HUES64 (cell line): Measurements from ENCODE around the gene WDR49.

ENCODE experiments used
- H3K27ac ChIP-seq: 2 replicates; pipeline ENCODE4 v1.7.0; 2013; ENCODE audit warnings: low read depth, low read length, inconsistent platforms
- H3K27me3 ChIP-seq: 2 replicates; pipeline ENCODE4 v1.6.1; 2013; ENCODE audit warnings: mild to moderate bottlenecking, low read length; ENCODE audit not compliant: insufficient read depth
- H3K36me3 ChIP-seq: 2 replicates; pipeline ENCODE4 v1.6.1; 2013; ENCODE audit warnings: mild to moderate bottlenecking, low read length; ENCODE audit not compliant: insufficient read depth
- H3K4me1 ChIP-seq: 2 replicates; pipeline ENCODE4 v1.6.1; 2013; ENCODE audit warnings: mild to moderate bottlenecking, low read length, moderate library complexity; ENCODE audit not compliant: insufficient read depth
- H3K4me3 ChIP-seq: 2 replicates; pipeline ENCODE4 v1.5.1; 2013; ENCODE audit warnings: mild to moderate bottlenecking, low read length, moderate library complexity
- H3K9ac ChIP-seq: 2 replicates; pipeline ENCODE4 v1.6.1; 2013; ENCODE audit warnings: mild to moderate bottlenecking, low read depth, low read length
- H3K9me3 ChIP-seq: 2 replicates; pipeline ENCODE4 v1.6.1; 2013; ENCODE audit warnings: low read depth, low read length; ENCODE audit not compliant: insufficient read depth
- WGBS: fragments of 150-250, 120-280 bp; methylation state at CpG from one replicate; pipeline ENCODE4 v1.1.7; 2013; ENCODE audit warnings: missing lambda C conversion rate; 5-methylcytosine and 5-hydroxymethylcytosine counted together

WDR49 gene

DNA sequence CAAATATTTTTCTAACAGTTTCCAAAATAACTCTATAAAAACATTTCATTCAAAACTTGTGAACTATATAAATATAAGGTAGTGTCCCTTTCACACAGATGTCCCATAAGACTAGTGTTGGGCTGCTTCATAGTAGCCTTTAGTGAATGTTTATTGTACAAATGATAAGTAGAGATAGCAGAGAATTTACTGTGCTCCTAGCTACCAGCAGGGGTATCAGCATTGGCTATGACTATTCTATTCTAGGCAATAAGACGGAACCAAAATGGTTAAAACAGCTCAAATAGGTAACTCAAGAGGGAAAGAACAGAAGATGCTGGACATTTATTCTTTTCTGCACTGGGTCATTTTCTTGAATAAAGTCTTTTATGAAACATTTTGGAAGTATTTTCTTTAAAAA, 202.5 kb downstream of the WDR49 start:
- WGBS = 93% methylated on average over 1 of the region's 1 CpG

DNA sequence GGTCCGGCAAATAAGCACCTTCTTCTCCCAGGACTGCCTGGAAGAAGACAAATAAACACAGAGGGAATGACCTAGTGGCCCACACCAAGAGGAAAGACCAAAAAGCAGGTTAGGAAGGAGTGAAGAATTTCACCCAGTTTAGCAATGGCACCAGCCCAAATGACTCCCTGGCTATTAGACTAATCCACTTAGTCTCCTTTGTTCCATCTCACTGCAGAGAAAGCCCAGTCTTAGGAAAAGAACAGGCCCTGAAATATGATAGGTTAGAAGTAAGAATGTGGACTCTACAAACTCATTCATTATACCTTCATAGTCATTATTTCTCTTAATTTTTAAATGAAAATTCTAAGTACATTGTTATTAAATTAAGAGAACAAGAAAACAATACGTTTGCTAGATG, 203.1 kb downstream of the WDR49 start:
- Histone ChIP-seq H3K4me1 (peaks cover 44% of the 10 kb centered on the region), H3K36me3 (no peaks in the 10 kb centered on the region), H3K27ac (no peak overlapping the region), H3K27me3 (no peaks in the 10 kb centered on the region), H3K9ac (no peak overlapping the region), H3K4me3 (no peak overlapping the region), H3K9me3 (no peaks in the 10 kb centered on the region)
- 100% methylated on average over 1 of the region's 2 CpGs for WGBS

More for the DNA sequence above, 202.5 kb downstream of the WDR49 start:
- no peaks in the 10 kb centered on the region for H3K27me3 ChIP-seq
- H3K27ac ChIP-seq = no peak overlapping the region
- H3K9ac ChIP-seq = no peak overlapping the region
- no peaks in the 10 kb centered on the region for H3K36me3 ChIP-seq
- H3K9me3 ChIP-seq = no peaks in the 10 kb centered on the region
- H3K4me3 ChIP-seq = no peak overlapping the region
- peaks cover 48% of the 10 kb centered on the region for H3K4me1 ChIP-seq

DNA sequence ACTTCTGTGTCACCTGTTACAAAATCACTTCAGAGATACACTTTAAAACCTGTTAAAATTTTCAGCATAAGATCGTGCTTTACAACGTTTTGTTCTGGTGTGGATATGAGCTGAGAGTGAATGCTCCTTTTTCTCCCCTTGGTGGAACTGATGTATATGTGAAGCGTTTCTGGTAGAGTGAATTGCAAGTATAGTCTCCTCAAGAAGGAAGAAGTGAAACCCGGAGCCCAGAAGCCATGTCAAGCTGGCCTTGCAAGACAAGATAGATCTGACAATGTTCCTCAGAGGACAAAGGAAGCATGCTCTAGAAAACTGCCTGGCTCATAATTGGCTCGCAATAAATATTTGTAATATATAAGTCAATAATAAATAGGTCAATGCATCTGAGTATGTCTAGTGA, 203.5 kb downstream of the WDR49 start:
- Histone ChIP-seq H3K27ac (no peak overlapping the region), H3K36me3 (no peaks in the 10 kb centered on the region), H3K27me3 (no peaks in the 10 kb centered on the region), H3K9ac (no peak overlapping the region), H3K4me1 (peaks cover 39% of the 10 kb centered on the region), H3K4me3 (no peak overlapping the region), H3K9me3 (no peaks in the 10 kb centered on the region)
- 91% methylated on average over 4 of the region's 5 CpGs for WGBS

DNA sequence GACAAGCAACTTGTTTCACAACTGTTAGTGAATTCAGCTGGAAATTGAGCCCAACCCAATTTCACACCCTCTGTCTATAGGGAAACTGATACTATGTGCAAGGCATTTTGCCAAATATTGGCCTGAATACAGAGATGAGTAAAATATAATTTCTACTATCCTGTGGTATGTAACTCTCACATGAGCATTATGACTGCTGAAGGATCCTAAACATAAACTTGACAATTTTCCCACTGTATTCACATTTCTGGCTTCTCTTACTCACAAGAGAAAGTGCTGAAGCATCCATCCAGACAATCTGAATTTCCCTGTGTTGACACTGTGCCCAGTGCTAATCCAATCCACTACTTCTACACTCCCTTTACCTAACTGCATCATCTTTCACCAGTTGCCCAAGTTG, 208.3 kb downstream of the WDR49 start:
- Histone ChIP-seq H3K4me3 (no peak overlapping the region), H3K27me3 (no peaks in the 10 kb centered on the region), H3K27ac (no peak overlapping the region), H3K9ac (no peak overlapping the region), H3K9me3 (peaks cover under 1% of the 10 kb centered on the region; the same call in 1 of the 2 replicates), H3K4me1 (peaks cover 2% of the 10 kb centered on the region; the same call in 1 of the 2 replicates), H3K36me3 (no peaks in the 10 kb centered on the region)

DNA sequence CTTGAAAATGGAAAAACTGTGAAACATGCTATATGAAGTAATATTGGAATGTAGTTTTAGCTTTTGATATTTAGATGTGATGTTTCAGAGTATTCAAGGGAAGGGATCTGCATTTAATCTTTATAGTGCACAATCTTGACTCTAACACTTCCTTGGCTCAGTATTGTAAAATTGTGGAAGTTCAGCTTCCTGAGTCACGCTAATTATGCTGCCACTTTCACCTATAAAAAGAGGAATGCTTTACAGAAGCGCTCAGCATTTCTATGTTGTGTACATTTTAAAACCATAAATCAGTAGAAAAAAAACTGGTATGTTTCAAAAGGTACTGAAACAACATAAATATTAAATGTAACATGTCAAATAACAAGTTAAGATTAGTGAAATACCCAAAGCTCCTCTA, 212.5 kb downstream of the WDR49 start:
- WGBS = 100% methylated on average over 1 of the region's 2 CpGs
- H3K36me3 ChIP-seq = no peaks in the 10 kb centered on the region
- no peak overlapping the region for H3K27ac ChIP-seq
- H3K9ac ChIP-seq = no peak overlapping the region
- H3K4me3 ChIP-seq = no peak overlapping the region
- H3K4me1 ChIP-seq = no peaks in the 10 kb centered on the region
- peaks cover 3% of the 10 kb centered on the region; the same call in 1 of the 2 replicates for H3K9me3 ChIP-seq
- H3K27me3 ChIP-seq = no peaks in the 10 kb centered on the region

GRCh38 chr3:167437428-167438139, 216.2 kb downstream of the WDR49 start:
- Histone ChIP-seq H3K9me3 (peaks cover 3% of the 10 kb centered on the region; the same call in 1 of the 2 replicates), H3K4me3 (no peak overlapping the region), H3K27ac (no peak overlapping the region), H3K4me1 (no peaks in the 10 kb centered on the region), H3K27me3 (no peaks in the 10 kb centered on the region), H3K36me3 (no peaks in the 10 kb centered on the region), H3K9ac (no peak overlapping the region)
- WGBS = 85% methylated on average over 2 of the region's 2 CpGs
